Thyroid gland (tissue), 4 donors: ENCODE results near the gene MTCL1.

Source experiments
- CTCF ChIP-seq, 6 experiments: fragments of 200-600 bp in 3 of 6; fragments of 450-650 bp in 3 of 6; sonication (generic) in 3 of 6; IDR thresholded peaks; one replicate each; pipeline ENCODE4 v1.5.1; 2016 to 2019; ENCODE audit warnings: antibody characterized with exemption in 6 of 6, mild to moderate bottlenecking in 2 of 6, inconsistent platforms in 1 of 6, moderate library complexity in 1 of 6
- POLR2A ChIP-seq, 2 donors: fragments of 450-650 bp; IDR thresholded peaks; one replicate each; pipeline ENCODE4 v1.6.1; 2017; ENCODE audit warnings: antibody characterized with exemption in 2 of 2, mild to moderate bottlenecking in 2 of 2, moderate library complexity in 1 of 2

GRCh38 chr18:8711736-8712135 is 6.4 kb downstream of the MTCL1 start:
- no peak for TF ChIP-seq CTCF (IDR thresholded peaks at IDR 0.05)
- no peak for TF ChIP-seq POLR2A (IDR thresholded peaks at IDR 0.05)
